Right renal pelvis (tissue), 4 donors: ENCODE measurements around the gene RBM39. TPM values are rescaled to one million over a fixed set of nuclear protein-coding genes. Genes with fewer than 3 reads are reported as not detected.
A peak's percentile ranks its signal among the peaks of the same experiment; 100 is the strongest.
"Not testable (repeated sequence)": the region's sequence is repeated elsewhere in the genome, so short reads cannot be mapped to it uniquely, and the experiment has no call there.

ENCODE experiments used
- DNase-seq, 4 donors: peaks; one replicate each; pipeline ENCODE4 v3.0.0-alpha.2; 2013; ENCODE audit warnings: low read depth in 4 of 4, low spot score in 3 of 4, missing footprints in 1 of 4
- polyA plus RNA-seq, 4 donors: library from polyadenylated mRNA; unstranded; fragments of 120-200 nt; gene quantifications; one replicate each; pipeline ENCODE4 v1.2.1, GENCODE V29; 2013; ENCODE audit not compliant: insufficient read length in 4 of 4

The RBM39 gene
- polyA plus RNA-seq, 4 donors, result 497 to 603 (median 575) TPM

DNA sequence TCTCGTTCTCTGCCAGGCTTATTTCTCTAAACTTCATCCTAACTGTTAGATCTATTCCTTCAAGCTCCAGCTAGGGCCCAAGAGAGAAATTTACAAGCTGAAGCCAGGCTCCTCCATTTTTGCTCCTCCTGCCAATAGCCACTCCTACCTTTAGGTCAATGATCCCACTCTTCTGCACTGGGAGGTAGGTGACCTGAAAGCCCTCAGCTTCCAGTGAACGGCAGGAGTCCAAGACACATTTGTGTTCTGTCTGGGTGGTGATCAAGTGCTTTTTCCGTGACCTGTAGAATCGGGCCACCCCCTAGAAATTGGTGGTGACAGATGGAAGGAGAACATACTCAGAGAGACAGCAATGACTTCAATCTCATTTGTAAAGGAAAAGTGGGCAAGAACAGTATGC is 51.8 kb downstream of the RBM39 start:
- no peak for DNase-seq

DNA sequence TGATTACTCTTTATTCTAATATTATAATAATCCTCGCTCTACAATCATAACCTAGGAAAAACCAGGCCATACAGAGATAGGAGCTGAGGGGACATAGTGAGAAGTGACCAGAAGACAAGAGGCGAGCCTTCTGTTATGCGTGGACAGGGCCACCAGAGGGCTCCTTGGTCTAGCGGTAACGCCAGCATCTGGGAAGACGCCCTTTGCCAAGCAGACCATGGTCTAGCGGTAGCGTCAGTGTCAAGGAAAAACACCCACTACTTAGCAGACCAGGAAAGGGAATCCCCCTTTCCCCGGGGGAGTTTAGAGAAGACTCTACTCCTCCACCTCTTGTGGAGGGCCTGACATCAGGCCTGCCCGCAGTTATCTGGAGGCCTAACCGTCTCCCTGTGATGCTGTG is 55.2 kb downstream of the RBM39 start:
- not testable (repeated sequence) for DNase-seq

DNA sequence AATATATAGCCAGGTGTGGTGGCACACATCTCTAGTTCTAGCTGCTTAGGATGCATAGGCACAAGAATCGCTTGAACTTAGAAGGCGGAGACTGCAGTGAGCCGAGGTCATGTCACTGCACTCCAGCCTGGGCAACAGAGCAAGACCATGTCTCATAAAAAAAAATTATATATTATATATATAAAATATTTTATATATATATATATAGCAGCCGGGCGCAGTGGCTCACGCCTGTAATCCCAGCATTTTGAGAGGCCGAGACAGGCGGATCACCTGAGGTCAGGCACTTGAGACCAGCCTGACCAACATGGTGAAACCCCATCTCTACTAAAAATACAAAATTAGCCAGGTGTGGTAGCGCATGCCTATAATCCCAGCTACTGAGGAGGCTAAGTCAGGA is 56.7 kb downstream of the RBM39 start:
- DNase-seq, result not testable (repeated sequence)

DNA sequence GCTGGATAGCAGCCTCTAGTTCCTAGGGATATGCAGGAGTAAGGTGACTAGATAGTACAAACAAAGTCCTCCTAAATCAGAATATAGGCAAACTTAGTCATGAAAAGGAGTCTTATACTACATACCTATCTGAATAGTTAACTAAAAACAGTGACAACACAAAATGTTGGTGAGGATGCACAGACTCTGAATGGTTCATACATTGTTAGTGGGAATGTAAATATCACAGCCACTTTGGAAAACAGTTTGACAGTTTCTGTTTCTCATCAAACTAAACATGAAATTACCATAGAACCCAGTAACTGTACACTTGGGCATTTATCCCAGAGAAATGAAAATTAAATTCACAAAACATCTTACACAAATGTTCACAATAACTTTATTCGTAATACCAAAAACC is 60.1 kb downstream of the RBM39 start:
- no peak for DNase-seq

DNA sequence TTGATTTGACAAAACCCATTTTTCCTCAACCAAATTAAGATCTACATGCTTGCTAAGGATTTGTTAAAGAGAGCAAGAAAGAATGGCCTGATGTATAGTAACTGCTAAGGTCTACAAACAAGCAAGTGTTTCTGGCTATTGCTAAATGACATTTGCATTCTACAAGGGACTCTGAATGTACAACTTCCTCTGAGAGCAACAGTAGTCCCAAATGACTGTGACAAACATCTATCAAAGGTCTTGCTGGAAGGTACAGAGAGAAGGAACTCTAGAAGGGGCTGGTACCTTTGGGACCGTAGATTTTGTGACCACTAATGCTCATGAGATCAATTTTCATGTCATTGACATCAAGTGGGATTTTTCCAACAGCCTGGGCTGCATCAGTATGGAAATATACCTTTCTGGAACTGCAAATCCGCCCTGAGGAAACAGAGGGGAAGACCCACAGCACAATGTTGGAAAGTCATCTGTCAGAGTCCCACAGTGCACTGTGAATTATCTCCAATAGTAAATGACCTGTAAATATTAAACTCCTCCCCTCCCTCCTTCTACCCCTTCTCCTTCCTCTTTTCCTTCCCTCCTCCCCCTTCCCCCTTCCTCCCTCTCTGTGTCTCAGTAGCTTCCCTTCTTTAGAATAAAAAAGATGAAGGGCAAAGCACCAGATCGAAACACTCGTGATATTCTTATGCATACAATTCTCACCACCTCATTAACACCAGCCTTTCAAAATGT is 61.4 kb downstream of the RBM39 start:
- DNase-seq, result no peak

DNA sequence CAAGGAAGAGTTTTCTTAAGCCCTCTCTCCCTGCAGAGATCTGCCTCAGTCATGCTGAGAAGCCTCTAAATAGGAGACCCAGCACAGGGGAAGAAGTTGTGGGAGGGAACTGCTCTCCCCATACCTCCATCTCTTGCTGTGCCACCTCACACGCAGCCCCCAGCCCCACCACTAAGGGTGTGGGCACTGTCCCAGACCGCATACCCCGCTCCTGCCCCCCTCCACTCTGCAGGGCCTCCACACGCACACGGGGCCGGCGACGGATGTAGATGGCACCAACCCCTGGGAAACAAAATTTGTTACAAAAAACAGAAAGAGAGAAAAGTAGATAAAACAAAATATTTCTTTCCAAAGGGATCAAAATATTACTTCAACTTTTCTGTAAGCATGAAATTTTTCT is 67.1 kb downstream of the RBM39 start:
- DNase-seq, result no peak

DNA sequence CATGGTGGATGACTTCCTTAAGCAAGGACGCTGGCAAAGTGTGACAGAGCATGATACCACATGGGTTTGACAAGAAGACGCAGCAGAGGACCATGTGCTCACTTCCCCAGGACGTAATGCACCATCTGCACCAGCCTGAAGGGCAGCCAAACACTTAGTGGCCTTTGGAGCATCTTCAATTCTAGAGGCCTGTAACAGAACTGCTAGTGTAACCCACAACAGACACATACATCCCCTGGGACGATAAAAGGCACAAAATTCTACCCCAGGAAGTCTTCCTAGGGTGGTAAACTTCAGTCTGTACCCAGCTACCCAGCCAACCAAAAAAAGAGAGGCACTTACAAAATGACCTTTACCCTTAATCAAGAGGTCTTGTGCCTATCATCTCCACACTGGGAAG is 68.2 kb downstream of the RBM39 start:
- no peak for DNase-seq

DNA sequence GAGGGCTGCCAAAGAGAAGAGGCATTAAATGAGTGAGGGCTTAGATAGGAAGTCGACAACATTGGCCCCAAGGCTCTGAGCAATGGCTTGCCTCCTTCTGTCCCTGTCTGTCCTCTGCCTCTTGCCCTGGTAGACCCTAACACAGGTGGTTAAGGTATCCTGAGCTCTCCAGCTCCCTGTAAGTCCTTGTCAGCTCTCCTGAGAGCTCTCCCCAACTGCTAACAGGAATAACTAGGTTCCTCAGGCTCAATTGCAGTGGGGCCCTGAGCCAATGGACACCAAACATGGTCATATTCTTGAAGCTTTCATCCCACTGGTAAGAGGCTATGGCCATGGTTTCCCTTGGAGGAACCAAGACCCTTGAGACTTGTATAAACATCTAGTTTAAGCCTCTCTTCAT is 72.4 kb downstream of the RBM39 start:
- no peak for DNase-seq

DNA sequence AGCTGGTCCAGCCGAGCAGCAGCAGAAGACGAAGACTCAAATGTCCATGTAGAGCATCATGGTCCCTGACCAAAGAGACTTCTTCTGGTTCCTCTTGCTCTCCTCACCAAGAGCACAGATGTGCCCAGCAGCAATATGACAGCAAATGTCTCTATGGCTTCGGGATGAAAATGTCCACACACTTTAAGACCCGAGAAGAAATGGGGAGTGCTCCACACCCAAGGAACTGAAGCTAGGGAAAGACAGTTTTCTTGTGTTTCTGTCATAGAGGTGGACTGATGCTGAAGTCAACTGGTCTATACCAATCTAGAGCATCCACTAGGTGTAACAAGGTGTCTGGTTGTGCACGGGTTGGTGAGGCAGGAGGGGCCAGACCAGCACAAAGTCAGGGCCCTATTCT is 72.8 kb downstream of the RBM39 start:
- DNase-seq, result no peak

DNA sequence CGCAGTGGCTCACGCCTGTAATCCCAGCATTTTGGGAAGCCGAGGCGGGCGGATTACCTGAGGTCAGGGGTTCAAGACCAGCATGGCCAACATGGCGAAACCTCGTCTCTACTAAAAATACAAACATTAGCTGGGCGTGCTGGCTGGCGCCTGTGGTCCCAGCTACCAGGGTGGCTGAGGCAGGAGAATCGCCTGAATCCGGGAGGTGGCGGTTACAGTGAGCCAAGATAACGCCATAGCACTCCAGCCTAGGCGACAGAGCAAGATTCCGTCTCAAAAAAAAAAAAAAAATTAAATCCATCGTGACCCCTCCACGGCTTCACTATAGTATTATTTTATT is 76.1 kb downstream of the RBM39 start:
- no peak for DNase-seq

DNA sequence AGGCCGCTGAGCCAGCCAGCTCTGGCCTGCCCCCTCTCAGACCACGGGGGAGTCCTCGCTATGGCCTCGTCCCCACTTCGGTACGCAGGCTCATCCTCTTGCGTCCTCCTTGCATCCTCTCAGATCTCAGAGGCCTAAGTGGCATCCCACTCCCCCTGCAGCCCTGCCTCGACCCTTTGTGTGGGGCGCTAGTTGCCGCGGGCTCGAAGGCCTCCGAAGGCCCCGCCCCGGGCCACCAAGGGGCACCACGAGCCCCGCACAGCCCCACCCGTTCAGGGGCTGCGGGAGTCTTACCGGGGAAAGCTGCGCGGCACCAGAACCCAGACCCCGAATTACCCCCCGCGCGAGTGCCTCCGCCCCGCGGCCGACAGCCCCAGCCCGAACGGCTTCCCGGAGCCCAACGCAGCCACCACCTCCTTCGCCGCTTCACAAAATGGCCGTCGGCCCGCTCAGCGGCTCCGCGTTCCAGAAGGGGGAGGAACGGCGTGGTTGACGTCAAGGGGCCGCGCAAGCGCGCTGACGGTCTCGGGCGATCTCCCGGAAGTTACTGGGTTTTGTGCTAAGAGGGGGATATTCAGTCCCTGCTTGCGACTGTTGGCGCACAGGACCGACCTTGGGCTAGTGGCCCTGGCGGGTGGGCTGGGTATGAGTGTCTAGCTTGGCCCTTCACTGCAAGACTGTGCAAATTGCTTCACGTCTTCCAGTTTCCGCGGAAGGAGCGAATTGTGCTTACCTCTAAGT is 77.4 kb downstream of the RBM39 start, which contains the start of the genes CPNE1 and RBM12:
TSS of gene CPNE1 (minus strand) at position 435 of the 741 bp plus-strand sequence. CDS start 31,977 bp downstream, outside the sequence.
TSS of gene RBM12 (minus strand) at position 435 of the 741 bp plus-strand sequence. CDS start 9,578 bp downstream, outside the sequence.
- peak; percentile 85 to 93 (median 89) for DNase-seq

DNA sequence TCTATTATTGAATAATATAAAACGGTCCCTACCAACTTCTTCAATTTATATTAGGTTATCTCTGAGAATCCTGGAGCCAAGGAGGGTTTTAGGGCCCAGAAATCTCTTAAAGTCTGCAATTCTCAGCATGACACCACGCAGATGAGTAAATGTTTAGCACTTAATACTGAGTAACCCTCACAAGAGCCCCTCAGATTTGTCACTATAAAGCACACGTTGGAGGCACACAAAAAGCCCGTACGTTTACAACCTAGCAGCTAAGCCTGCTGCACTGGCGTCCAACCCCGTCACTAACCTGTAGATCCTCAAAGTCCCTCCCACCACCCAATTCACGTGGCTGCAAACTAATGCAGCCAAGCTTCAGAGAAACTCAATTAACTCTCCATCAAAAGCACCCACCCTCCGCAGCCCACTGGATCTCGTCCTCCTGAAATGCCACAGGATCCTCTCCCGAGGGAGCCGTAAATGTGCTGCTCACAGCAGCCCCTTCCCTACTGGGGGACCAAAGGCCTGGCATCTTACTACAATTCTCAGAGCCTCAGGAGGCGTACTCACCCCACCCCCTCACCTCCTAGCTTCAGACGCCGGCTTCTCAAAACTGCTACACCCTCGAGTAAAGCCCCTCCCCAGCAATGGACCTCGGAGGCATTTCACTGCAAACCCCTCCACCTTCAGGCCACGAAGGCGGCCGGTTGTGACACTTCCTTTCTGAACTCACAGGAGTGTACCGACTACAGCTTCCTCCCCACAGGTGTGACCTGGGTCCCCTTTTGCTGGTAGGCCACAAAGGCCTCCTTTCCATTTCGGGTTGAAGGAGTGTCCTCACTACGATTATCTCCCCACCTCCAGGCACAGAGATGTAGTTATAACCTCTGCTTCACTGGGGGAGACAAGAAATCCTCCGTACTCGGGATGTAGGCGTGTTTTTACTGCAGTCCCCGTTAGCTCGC is 78.3 kb downstream of the RBM39 start:
- peak; percentile 1 to 40 (median 36) for DNase-seq

DNA sequence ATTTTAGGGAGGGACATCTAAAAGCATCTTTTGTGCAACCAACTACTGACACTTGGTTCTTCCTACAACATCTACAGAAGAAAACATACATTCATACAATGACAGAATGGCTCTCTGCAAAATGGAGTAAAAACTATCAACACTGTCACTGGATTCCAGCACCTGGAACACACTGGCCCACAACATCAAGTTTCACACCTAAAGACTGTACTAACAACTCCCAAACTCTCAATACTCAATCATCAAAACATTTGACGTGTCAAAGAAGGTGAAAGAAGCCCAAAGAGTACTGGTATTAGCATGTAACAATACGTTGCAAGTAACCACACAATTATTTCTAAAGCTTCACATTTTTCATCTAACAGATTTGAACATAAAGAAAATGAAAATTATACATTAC is 79.5 kb downstream of the RBM39 start:
- DNase-seq, result no peak

DNA sequence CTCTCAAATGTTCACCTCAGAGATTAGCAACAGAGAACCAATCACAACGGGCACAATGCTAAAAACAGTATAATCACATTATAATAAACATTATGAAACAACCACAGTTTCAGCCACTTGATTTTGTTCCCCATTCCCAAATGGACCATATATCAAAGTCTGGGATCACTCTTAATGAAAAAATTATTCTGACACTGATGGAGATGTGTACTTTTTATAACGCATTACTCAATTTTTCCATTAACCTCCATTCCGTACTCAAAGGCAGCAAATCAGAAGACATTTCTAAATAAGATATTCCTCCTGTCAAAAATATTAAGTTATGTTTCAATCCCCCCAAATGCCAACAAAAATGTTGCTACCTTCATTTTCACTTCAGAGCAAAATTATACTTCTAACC is 80.2 kb downstream of the RBM39 start:
- DNase-seq, result no peak

DNA sequence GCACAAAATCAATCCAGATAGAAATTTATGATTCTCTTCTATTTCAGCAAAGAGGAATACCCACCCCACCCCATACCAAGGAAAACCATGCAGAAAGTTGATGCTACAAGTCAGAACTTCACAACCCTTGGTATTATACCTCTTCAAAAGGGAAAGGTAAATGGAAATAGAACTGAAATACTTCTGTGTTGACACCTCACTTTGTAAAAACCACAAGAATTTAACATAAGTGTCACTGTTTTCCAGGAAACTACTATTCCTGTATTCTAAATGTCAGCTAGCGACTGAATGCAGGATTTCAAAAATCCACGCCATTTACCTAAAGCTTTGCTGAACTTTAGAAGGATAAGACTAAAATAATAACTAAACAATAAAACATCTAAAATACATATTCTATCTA is 81.0 kb downstream of the RBM39 start:
- no peak for DNase-seq

DNA sequence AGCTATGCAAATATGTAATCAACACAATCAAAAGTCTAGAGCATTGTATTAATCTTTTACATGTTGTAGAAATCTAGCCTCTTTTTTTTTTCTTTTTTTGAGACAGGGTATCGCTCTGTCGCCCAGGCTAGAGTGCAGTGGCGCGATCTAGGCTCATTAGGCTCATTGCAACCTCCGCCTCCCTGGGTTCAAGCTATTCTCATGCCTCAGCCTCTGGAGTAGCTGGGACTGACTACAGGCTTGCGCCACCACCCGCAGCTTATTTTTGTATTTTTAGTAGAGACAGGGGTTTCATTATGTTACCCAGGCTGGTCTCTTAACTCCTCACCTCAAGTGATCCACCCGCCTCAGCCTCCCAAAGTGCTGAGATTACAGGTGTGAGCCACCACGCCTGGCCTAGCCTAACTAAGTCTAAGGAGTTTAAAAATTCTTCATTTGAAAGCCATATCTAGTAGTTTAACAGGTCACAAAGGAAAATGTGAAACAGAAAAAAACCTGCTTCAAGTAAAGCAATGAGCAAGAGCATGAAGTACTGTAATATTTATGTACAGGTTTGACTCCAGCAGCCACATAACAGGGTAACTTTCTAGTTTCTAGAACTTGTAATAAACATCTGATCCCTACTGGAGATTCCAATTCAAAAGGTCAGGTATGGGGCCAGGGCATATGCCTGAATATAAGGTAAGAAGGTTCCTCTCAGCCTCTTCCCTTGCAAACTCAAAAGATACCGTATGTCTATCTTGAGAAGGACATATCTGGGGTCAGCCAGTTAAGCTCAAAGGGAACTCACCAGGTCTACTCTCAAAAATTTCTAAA is 81.7 kb downstream of the RBM39 start:
- no peak for DNase-seq

DNA sequence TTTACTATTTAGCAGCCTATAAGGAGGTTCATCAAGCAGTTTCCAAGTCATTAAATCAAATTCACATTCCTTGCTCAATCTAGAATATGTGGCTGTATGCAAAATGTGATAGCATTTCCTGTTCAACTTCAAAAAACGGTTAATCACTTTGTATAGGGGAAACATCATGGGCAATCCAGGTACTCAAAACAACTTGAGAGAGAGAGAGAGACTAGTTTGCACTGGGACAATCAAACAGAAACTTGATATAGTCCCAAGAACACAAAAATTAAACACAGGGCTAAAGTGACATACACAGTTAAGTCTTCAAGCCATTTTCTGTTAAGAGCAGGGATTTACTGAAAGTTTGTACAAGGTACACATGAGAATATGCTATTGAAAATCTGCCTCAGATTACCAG is 84.8 kb downstream of the RBM39 start:
- no peak for DNase-seq

DNA sequence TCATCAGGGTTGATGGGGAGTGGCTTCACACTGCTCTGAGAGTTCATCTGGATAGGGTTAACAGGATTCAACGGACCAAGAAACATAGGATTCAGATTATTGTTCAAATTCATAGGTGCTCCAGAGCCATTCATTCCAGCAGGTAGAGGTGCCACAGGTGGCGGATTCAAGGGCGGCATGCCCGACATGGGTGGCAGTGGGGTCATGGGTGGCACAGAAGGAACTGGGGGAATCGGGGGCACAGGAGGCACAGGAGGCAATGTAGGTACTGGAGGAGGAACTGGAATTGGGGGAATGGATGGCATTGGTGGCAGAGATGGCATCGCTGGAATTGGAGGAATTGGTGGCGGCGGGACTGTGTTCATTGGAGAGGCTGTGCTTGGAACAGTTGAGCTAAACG is 87.6 kb downstream of the RBM39 start:
- DNase-seq, result no peak

DNA sequence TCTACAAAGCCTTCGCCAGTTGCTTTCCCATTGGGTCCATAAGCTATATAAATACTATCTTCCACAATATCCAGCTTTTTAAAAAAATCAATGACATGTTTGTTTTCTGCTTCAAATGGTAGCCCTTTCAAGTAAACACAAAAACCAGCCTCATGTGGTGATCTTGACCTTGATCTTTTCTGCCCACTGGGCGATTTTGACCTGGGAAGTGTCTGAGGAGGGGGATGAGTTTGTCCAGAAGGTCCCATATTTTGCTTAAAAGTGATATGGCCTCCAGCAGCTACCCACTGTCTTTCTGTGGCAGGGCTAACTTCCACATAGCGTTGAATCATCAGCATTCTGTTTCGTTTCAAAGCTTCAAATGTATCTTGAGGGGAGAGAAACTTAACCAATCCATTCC is 88.2 kb downstream of the RBM39 start:
- no peak for DNase-seq
